Measurements from ENCODE around the gene WDR37.

The WDR37 gene

GRCh38 chr10:1093696-1094095, 37.5 kb downstream of the WDR37 start:
- Histone ChIP-seq H3K4me3 (ENCODE audit: control insufficient read depth in 1 of 7, extremely low read depth in 1 of 7, insufficient read depth in 4 of 7, low read depth in 2 of 7, low read length in 6 of 7) (no peak overlapping the region), H3K4me1 (ENCODE audit: control extremely low read depth in 1 of 4, control insufficient read depth in 4 of 4, insufficient read depth in 4 of 4, low read length in 3 of 4) (no peaks in the 10 kb centered on the region), H3K27me3 (replicated peaks in 2 of 5; ENCODE audit: control insufficient read depth in 4 of 5, insufficient read depth in 5 of 5, low read length in 4 of 5) (no peaks in the 10 kb centered on the region), H3K27ac (ENCODE audit: insufficient read depth in 1 of 2, low read depth in 1 of 2, low read length in 2 of 2, poor library complexity in 1 of 2, severe bottlenecking in 2 of 2) (no peak overlapping the region), H3K36me3 (ENCODE audit: control insufficient read depth in 4 of 4, insufficient read depth in 4 of 4, low read length in 3 of 4) (peaks cover 16 to 76% (median 60%) of the 10 kb centered on the region in 4 experiments), H3K9me3 (ENCODE audit: control extremely low read depth in 1 of 5, control insufficient read depth in 4 of 5, insufficient read depth in 2 of 5, low read depth in 1 of 5, low read length in 4 of 5) (no peaks in the 10 kb centered on the region)
- DNase-seq = no peak
- POLR2A ChIA-PET = no interaction called here
- CTCF ChIA-PET = no interaction called here
- WGBS (ENCODE audit: insufficient coverage) = 96% methylated on average over 4 of the region's 9 CpGs

GRCh38 chr10:1094112-1095057, 38.2 kb downstream of the WDR37 start:
- WGBS (ENCODE audit: insufficient coverage) = 98% methylated on average over 13 of the region's 15 CpGs
- Histone ChIP-seq H3K4me3 (ENCODE audit: control insufficient read depth in 1 of 7, extremely low read depth in 1 of 7, insufficient read depth in 4 of 7, low read depth in 2 of 7, low read length in 6 of 7) (no peak overlapping the region), H3K27ac (ENCODE audit: insufficient read depth in 1 of 2, low read depth in 1 of 2, low read length in 2 of 2, poor library complexity in 1 of 2, severe bottlenecking in 2 of 2) (no peak overlapping the region), H3K27me3 (replicated peaks in 2 of 5; ENCODE audit: control insufficient read depth in 4 of 5, insufficient read depth in 5 of 5, low read length in 4 of 5) (no peaks in the 10 kb centered on the region), H3K9me3 (ENCODE audit: control extremely low read depth in 1 of 5, control insufficient read depth in 4 of 5, insufficient read depth in 2 of 5, low read depth in 1 of 5, low read length in 4 of 5) (no peaks in the 10 kb centered on the region), H3K4me1 (ENCODE audit: control extremely low read depth in 1 of 4, control insufficient read depth in 4 of 4, insufficient read depth in 4 of 4, low read length in 3 of 4) (no peaks in the 10 kb centered on the region), H3K36me3 (ENCODE audit: control insufficient read depth in 4 of 4, insufficient read depth in 4 of 4, low read length in 3 of 4) (peaks cover 16 to 76% (median 62%) of the 10 kb centered on the region in 4 experiments)
- ChIA-PET CTCF (no interaction called here), POLR2A (no interaction called here)
- DNase-seq = no peak

- WGBS (ENCODE audit: insufficient coverage) = 92% methylated on average over 12 of the region's 12 CpGs
- Histone ChIP-seq H3K4me1 (ENCODE audit: control extremely low read depth in 1 of 4, control insufficient read depth in 4 of 4, insufficient read depth in 4 of 4, low read length in 3 of 4) (no peaks in the 10 kb centered on the region), H3K27me3 (replicated peaks in 2 of 5; ENCODE audit: control insufficient read depth in 4 of 5, insufficient read depth in 5 of 5, low read length in 4 of 5) (no peaks in the 10 kb centered on the region), H3K27ac (ENCODE audit: insufficient read depth in 1 of 2, low read depth in 1 of 2, low read length in 2 of 2, poor library complexity in 1 of 2, severe bottlenecking in 2 of 2) (no peak overlapping the region), H3K4me3 (ENCODE audit: control insufficient read depth in 1 of 7, extremely low read depth in 1 of 7, insufficient read depth in 4 of 7, low read depth in 2 of 7, low read length in 6 of 7) (no peak overlapping the region), H3K36me3 (ENCODE audit: control insufficient read depth in 4 of 4, insufficient read depth in 4 of 4, low read length in 3 of 4) (peaks cover 16 to 75% (median 62%) of the 10 kb centered on the region in 4 experiments), H3K9me3 (ENCODE audit: control extremely low read depth in 1 of 5, control insufficient read depth in 4 of 5, insufficient read depth in 2 of 5, low read depth in 1 of 5, low read length in 4 of 5) (no peaks in the 10 kb centered on the region)
- POLR2A ChIA-PET = no interaction called here
- CTCF ChIA-PET = no interaction called here
- no peak for DNase-seq
Measured at GRCh38 chr10:1095498-1095897, 39.3 kb downstream of the WDR37 start.

- Histone ChIP-seq H3K4me3 (ENCODE audit: control insufficient read depth in 1 of 7, extremely low read depth in 1 of 7, insufficient read depth in 4 of 7, low read depth in 2 of 7, low read length in 6 of 7) (no peak overlapping the region), H3K36me3 (ENCODE audit: control insufficient read depth in 4 of 4, insufficient read depth in 4 of 4, low read length in 3 of 4) (peaks cover 13 to 76% (median 63%) of the 10 kb centered on the region in 4 experiments), H3K27me3 (replicated peaks in 2 of 5; ENCODE audit: control insufficient read depth in 4 of 5, insufficient read depth in 5 of 5, low read length in 4 of 5) (no peaks in the 10 kb centered on the region), H3K4me1 (ENCODE audit: control extremely low read depth in 1 of 4, control insufficient read depth in 4 of 4, insufficient read depth in 4 of 4, low read length in 3 of 4) (no peaks in the 10 kb centered on the region), H3K27ac (ENCODE audit: insufficient read depth in 1 of 2, low read depth in 1 of 2, low read length in 2 of 2, poor library complexity in 1 of 2, severe bottlenecking in 2 of 2) (no peak overlapping the region), H3K9me3 (ENCODE audit: control extremely low read depth in 1 of 5, control insufficient read depth in 4 of 5, insufficient read depth in 2 of 5, low read depth in 1 of 5, low read length in 4 of 5) (no peaks in the 10 kb centered on the region)
- ChIA-PET POLR2A (no interaction called here), CTCF (interaction anchor here (0.9 kb wide), 1 partner anchor 15 kb away, joined by 3 read pairs; no protein-coding TSS in a partner anchor)
- 90% methylated on average over 27 of the region's 27 CpGs for WGBS (ENCODE audit: insufficient coverage)
- DNase-seq = no peak
Measured at GRCh38 chr10:1096287-1096889, 40.2 kb downstream of the WDR37 start.

GRCh38 chr10:1097436-1097835, 41.3 kb downstream of the WDR37 start:
- WGBS (ENCODE audit: insufficient coverage) = 100% methylated on average over 5 of the region's 6 CpGs
- H3K36me3 ChIP-seq (ENCODE audit: control insufficient read depth in 4 of 4, insufficient read depth in 4 of 4, low read length in 3 of 4) = peaks cover 11 to 83% (median 71%) of the 10 kb centered on the region in 4 experiments

GRCh38 chr10:1100143-1100542, 44.0 kb downstream of the WDR37 start:
- Histone ChIP-seq H3K4me1 (ENCODE audit: control extremely low read depth in 1 of 4, control insufficient read depth in 4 of 4, insufficient read depth in 4 of 4, low read length in 3 of 4) (no peaks in the 10 kb centered on the region), H3K9me3 (ENCODE audit: control extremely low read depth in 1 of 5, control insufficient read depth in 4 of 5, insufficient read depth in 2 of 5, low read depth in 1 of 5, low read length in 4 of 5) (no peaks in the 10 kb centered on the region), H3K36me3 (ENCODE audit: control insufficient read depth in 4 of 4, insufficient read depth in 4 of 4, low read length in 3 of 4) (peaks cover 8 to 90% (median 75%) of the 10 kb centered on the region in 4 experiments), H3K4me3 (ENCODE audit: control insufficient read depth in 1 of 7, extremely low read depth in 1 of 7, insufficient read depth in 4 of 7, low read depth in 2 of 7, low read length in 6 of 7) (no peak overlapping the region), H3K27me3 (replicated peaks in 2 of 5; ENCODE audit: control insufficient read depth in 4 of 5, insufficient read depth in 5 of 5, low read length in 4 of 5) (no peaks in the 10 kb centered on the region), H3K27ac (ENCODE audit: insufficient read depth in 1 of 2, low read depth in 1 of 2, low read length in 2 of 2, poor library complexity in 1 of 2, severe bottlenecking in 2 of 2) (no peak overlapping the region)
- ChIA-PET POLR2A (no interaction called here), CTCF (interaction anchor here (1.0 kb wide), 1 partner anchor 10 kb away, joined by 4 read pairs; no protein-coding TSS in a partner anchor)
- DNase-seq = no peak
- 100% methylated on average over 2 of the region's 3 CpGs for WGBS (ENCODE audit: insufficient coverage)

More at GRCh38 chr10:1097436-1097835, 41.3 kb downstream of the WDR37 start:
- Histone ChIP-seq H3K27me3 (replicated peaks in 2 of 5; ENCODE audit: control insufficient read depth in 4 of 5, insufficient read depth in 5 of 5, low read length in 4 of 5) (no peaks in the 10 kb centered on the region), H3K4me3 (ENCODE audit: control insufficient read depth in 1 of 7, extremely low read depth in 1 of 7, insufficient read depth in 4 of 7, low read depth in 2 of 7, low read length in 6 of 7) (no peak overlapping the region), H3K9me3 (ENCODE audit: control extremely low read depth in 1 of 5, control insufficient read depth in 4 of 5, insufficient read depth in 2 of 5, low read depth in 1 of 5, low read length in 4 of 5) (no peaks in the 10 kb centered on the region), H3K27ac (ENCODE audit: insufficient read depth in 1 of 2, low read depth in 1 of 2, low read length in 2 of 2, poor library complexity in 1 of 2, severe bottlenecking in 2 of 2) (no peak overlapping the region), H3K4me1 (ENCODE audit: control extremely low read depth in 1 of 4, control insufficient read depth in 4 of 4, insufficient read depth in 4 of 4, low read length in 3 of 4) (no peaks in the 10 kb centered on the region)
- DNase-seq = no peak
- CTCF ChIA-PET = no interaction called here
- POLR2A ChIA-PET = no interaction called here
